GM19468 (cell line): ENCODE data around the gene C9orf153.

Experiments
- ATAC-seq: cut with Tn5 transposase; IDR thresholded peaks from one replicate; pipeline ENCODE4 v1.9.1; 2021; ENCODE audit warnings: mild to moderate bottlenecking, moderate library complexity, moderate number of reproducible peaks; ENCODE audit not compliant: unreplicated experiment; ENCODE audit errors: extremely low read depth

C9orf153 gene

GRCh38 chr9:86274821-86275643 is 15.6 kb upstream of the C9orf153 start:
- ATAC-seq, result no peak

- ATAC-seq, result no peak
Measured at GRCh38 chr9:86272221-86272620, 12.8 kb upstream of the C9orf153 start.

GRCh38 chr9:86263876-86264275 is 4.4 kb upstream of the C9orf153 start:
- no peak for ATAC-seq

GRCh38 chr9:86262492-86262891 is 3.0 kb upstream of the C9orf153 start:
- ATAC-seq, result no peak

GRCh38 chr9:86257391-86257790 is 2.1 kb downstream of the C9orf153 start:
- ATAC-seq, result no peak

GRCh38 chr9:86256653-86257052 is 2.8 kb downstream of the C9orf153 start:
- ATAC-seq, result no peak

GRCh38 chr9:86253577-86253976 is 5.9 kb downstream of the C9orf153 start:
- ATAC-seq, result no peak

- ATAC-seq, result no peak
Measured at GRCh38 chr9:86252870-86253269, 6.6 kb downstream of the C9orf153 start.

GRCh38 chr9:86250123-86250522 is 9.3 kb downstream of the C9orf153 start:
- no peak for ATAC-seq

- no peak for ATAC-seq
Measured at GRCh38 chr9:86248746-86249145, 10.7 kb downstream of the C9orf153 start.

- peak; percentile 72 for ATAC-seq
Measured at GRCh38 chr9:86246752-86247161, 12.7 kb downstream of the C9orf153 start.

GRCh38 chr9:86242071-86242470 is 17.4 kb downstream of the C9orf153 start:
- no peak for ATAC-seq

GRCh38 chr9:86241216-86241615 is 18.2 kb downstream of the C9orf153 start:
- ATAC-seq, result no peak

- ATAC-seq, result no peak
Measured at GRCh38 chr9:86238861-86239770, 20.3 kb downstream of the C9orf153 start.

GRCh38 chr9:86230858-86231257 is 28.6 kb downstream of the C9orf153 start:
- ATAC-seq, result no peak

GRCh38 chr9:86222667-86223066 is 36.8 kb downstream of the C9orf153 start:
- ATAC-seq, result no peak

- ATAC-seq, result no peak
Measured at GRCh38 chr9:86219606-86220005, 39.9 kb downstream of the C9orf153 start.

GRCh38 chr9:86217076-86217755 is 42.2 kb downstream of the C9orf153 start:
- ATAC-seq, result no peak

GRCh38 chr9:86207193-86207592 is 52.3 kb downstream of the C9orf153 start:
- no peak for ATAC-seq

- no peak for ATAC-seq
Measured at GRCh38 chr9:86202338-86202882, 57.0 kb downstream of the C9orf153 start.
